GM12878 (cell line): Measurements from ENCODE around the gene TPD52L2. TPM values are rescaled to one million over a fixed set of nuclear protein-coding genes. Genes with fewer than 3 reads are reported as not detected.

ENCODE experiments used
- ATAC-seq: fragments of 200-7000 bp; cut with Tn5 transposase; 3 replicates; pipeline ENCODE4 v1.9.1; 2020; ENCODE audit warnings: mild to moderate bottlenecking, moderate library complexity
- BruUV-seq: library from RNA; stranded (reverse); fragments of 400-500 nt; replicated peaks from 2 replicates; lab custom pipeline; 2021; lab: Mats Ljungman, UMichigan
- CTCF ChIA-PET: fragments of 300-600 bp; sonication (Branson Sonifier 250); formaldehyde crosslinking; extraction: SDS; loops from one replicate; lab custom pipeline; 2021; ENCODE audit warnings: inconsistent platforms; lab: Yijun Ruan, JAX
- POLR2A ChIA-PET: fragments of 350-600 bp; formaldehyde crosslinking; extraction: SDS; loops from one replicate; lab custom pipeline; 2021; ENCODE audit warnings: inconsistent platforms; lab: Charles Lee
- RAD21 ChIA-PET: fragments of 300-600 bp; sonication (Branson Sonifier 250); formaldehyde crosslinking; loops from one replicate; lab custom pipeline; 2023; ENCODE audit warnings: antibody characterized with exemption; ENCODE audit not compliant: unreplicated experiment; lab: Charles Lee
- SMC1A ChIA-PET: fragments of 300-600 bp; sonication (Branson Sonifier 250); formaldehyde crosslinking; loops from one replicate; lab custom pipeline; 2023; ENCODE audit not compliant: unreplicated experiment, uncharacterized antibody; lab: Charles Lee
- DNase-seq: peaks from one replicate; pipeline ENCODE4 v3.0.0-alpha.2; 2011; ENCODE audit warnings: low read depth, low spot score
- FAIRE-seq: peaks from 3 replicates; lab custom pipeline; 2011; peaks lifted over from hg19 to GRCh38; lab: Jason Lieb, UNC
- H2AFZ ChIP-seq: 2 replicates; pipeline ENCODE4 v1.6.0; 2011; ENCODE audit warnings: low read depth, low read length, control low read depth; ENCODE audit not compliant: control insufficient read depth
- H3K27ac ChIP-seq: 2 replicates; pipeline ENCODE4 v1.5.1; 2011; ENCODE audit warnings: control low read depth; ENCODE audit not compliant: control insufficient read depth, insufficient read depth
- H3K27me3 ChIP-seq, 2 experiments: replicated peaks in 1 of 2; 2 replicates each; pipeline versions ENCODE4 v1.6.0 to v1.6.1; 2011; ENCODE audit warnings: low read length in 1 of 2; ENCODE audit not compliant: control insufficient read depth in 2 of 2, insufficient read depth in 2 of 2
- H3K36me3 ChIP-seq, 2 experiments: 2 replicates each; pipeline ENCODE4 v1.5.1; 2011; ENCODE audit warnings: low read length in 1 of 2; ENCODE audit not compliant: control insufficient read depth in 2 of 2, insufficient read depth in 2 of 2
- H3K4me1 ChIP-seq: 2 replicates; pipeline ENCODE4 v1.6.1; 2011; ENCODE audit warnings: mild to moderate bottlenecking, low read length, moderate library complexity, mixed read lengths; ENCODE audit not compliant: control insufficient read depth, insufficient read depth
- H3K4me2 ChIP-seq: 2 replicates; pipeline ENCODE4 v1.6.0; 2011; ENCODE audit warnings: control low read depth; ENCODE audit not compliant: control insufficient read depth, insufficient read depth
- H3K4me3 ChIP-seq: fragments of 200-600 bp; sonication (generic); 2 replicates; pipeline ENCODE4 v1.5.1; 2016
- H3K79me2 ChIP-seq: 2 replicates; pipeline ENCODE4 v1.6.0; 2011; ENCODE audit warnings: low read length; ENCODE audit not compliant: control insufficient read depth, insufficient read depth
- H3K9ac ChIP-seq: 2 replicates; pipeline ENCODE4 v1.8.0; 2011; ENCODE audit warnings: low read length, control low read depth, mixed read lengths; ENCODE audit not compliant: control insufficient read depth, insufficient read depth
- H3K9me3 ChIP-seq: replicated peaks from 3 replicates; pipeline ENCODE4 v1.5.1; 2011; ENCODE audit warnings: mild to moderate bottlenecking, low read length; ENCODE audit not compliant: control insufficient read depth, insufficient read depth
- H4K20me1 ChIP-seq: 2 replicates; pipeline ENCODE4 v1.6.0; 2011; ENCODE audit not compliant: control insufficient read depth, insufficient read depth
- E2F4 ChIP-seq: IDR thresholded peaks from 2 replicates; pipeline ENCODE4 v1.6.1; 2012; ENCODE audit warnings: low read depth, low read length, improper control_type of control experiment
- ESRRA ChIP-seq: IDR thresholded peaks from 2 replicates; pipeline ENCODE4 v1.6.1; 2012; ENCODE audit warnings: mild to moderate bottlenecking, low read length, improper control_type of control experiment
- GABPA ChIP-seq: IDR thresholded peaks from 2 replicates; pipeline ENCODE4 v1.6.1; 2014; ENCODE audit warnings: antibody characterized with exemption, low read depth, mild to moderate bottlenecking, inconsistent platforms
- HDAC2 ChIP-seq: fragments of 200-600 bp; sonication (generic); IDR thresholded peaks from 2 replicates; pipeline ENCODE4 v1.6.1; 2017
- IKZF1 ChIP-seq: fragments of 450-650 bp; conservative IDR thresholded peaks from 2 replicates; pipeline ENCODE4 v1.6.1; 2017; ENCODE audit warnings: antibody characterized with exemption, mild to moderate bottlenecking
- JUNB ChIP-seq: IDR thresholded peaks from 2 replicates; pipeline ENCODE4 v1.6.1; 2016; ENCODE audit warnings: antibody characterized with exemption, mild to moderate bottlenecking
- MAX ChIP-seq: IDR thresholded peaks from 2 replicates; pipeline ENCODE4 v1.6.1; 2012; ENCODE audit warnings: low read depth, low read length, improper control_type of control experiment
- NBN ChIP-seq: fragments of 450-650 bp; IDR thresholded peaks from 2 replicates; pipeline ENCODE4 v1.6.1; 2016
- PAX8 ChIP-seq: fragments of 450-650 bp; IDR thresholded peaks from 2 replicates; pipeline ENCODE4 v1.6.1; 2017; ENCODE audit warnings: mild to moderate bottlenecking, moderate library complexity
- POLR2A ChIP-seq: IDR thresholded peaks from 2 replicates; pipeline ENCODE4 v1.6.1; 2011; ENCODE audit warnings: low read depth, mild to moderate bottlenecking, low read length
- RELB ChIP-seq: fragments of 450-650 bp; IDR thresholded peaks from 2 replicates; pipeline ENCODE4 v1.6.1; 2017; ENCODE audit warnings: low read depth, mild to moderate bottlenecking, moderate library complexity
- TCF12 ChIP-seq: IDR thresholded peaks from 2 replicates; pipeline ENCODE4 v1.6.1; 2011; ENCODE audit warnings: low read depth, mild to moderate bottlenecking, low read length
- ZNF217 ChIP-seq: fragments of 450-650 bp; IDR thresholded peaks from 2 replicates; pipeline ENCODE4 v1.6.1; 2017; ENCODE audit warnings: antibody characterized with exemption, mild to moderate bottlenecking
- ZNF592 ChIP-seq: fragments of 450-650 bp; IDR thresholded peaks from 2 replicates; pipeline ENCODE4 v1.6.1; 2017; ENCODE audit warnings: mild to moderate bottlenecking, moderate library complexity
- ZSCAN29 ChIP-seq: fragments of 450-650 bp; IDR thresholded peaks from 2 replicates; pipeline ENCODE4 v1.6.1; 2017; ENCODE audit warnings: mild to moderate bottlenecking, moderate library complexity
- WGBS: methylation state at CpG from one replicate; pipeline ENCODE4 v1.1.6; 2016; ENCODE audit warnings: low lambda C conversion rate; ENCODE audit not compliant: insufficient replicate concordance, insufficient coverage; ENCODE audit errors: missing lambda C conversion rate; 5-methylcytosine and 5-hydroxymethylcytosine counted together
- in situ Hi-C: fragments of 300-500 bp; cut with MboI; formaldehyde crosslinking; loops from 9 replicates; pipeline ENCODE4 v1.14.3; 2018; ENCODE audit warnings: mixed read lengths
- intact Hi-C: fragments of 100-400 bp; cut with micrococcal nuclease; formaldehyde crosslinking; loops from one replicate; pipeline ENCODE4 v1.14.2; 2022; ENCODE audit not compliant: unreplicated experiment
- polyA plus RNA-seq, 11 experiments: library from polyadenylated mRNA; depleted of rRNA in 4 of 11; unstranded in 6 of 11; stranded (reverse) in 5 of 11; fragments of >200 nt; fragmentation: Nextera tagmentation in 4 of 11; fragmentation: Illumina TruSeq in 1 of 11; extraction: Ambion mirVana in 4 of 11; extraction: Trizol in 1 of 11; gene quantifications; 1 replicate in 1 of 11; 2 replicates in 10 of 11; pipeline versions ENCODE4 v1.2.1 to v1.2.3, GENCODE V29; 2011 to 2016; ENCODE audit warnings: inconsistent platforms in 2 of 11, missing spikeins in 2 of 11, low read depth in 1 of 11
- total RNA-seq, 4 experiments: library from RNA; depleted of rRNA in 3 of 4; stranded (reverse); fragments of >200 nt in 3 of 4; fragmentation: Illumina TruSeq in 1 of 4; extraction: Trizol in 1 of 4; gene quantifications; 2 replicates each; pipeline versions ENCODE4 v1.2.1 to v1.2.3, GENCODE V29; 2013 to 2021

Gene TPD52L2
- total and polyA plus RNA-seq, 10 of the 15 experiments (the other 5 are each of a cell fraction or from before 2014, with no cell fraction given): 1.6 to 71.0 (median 46.3) TPM

- no peak for TF ChIP-seq E2F4
Observed at GRCh38 chr20:63882257-63883200, 17.5 kb downstream of the TPD52L2 start (continued).

- H3K4me1 ChIP-seq: 0 out of 2 replicates have a peak, but pooled peaks cover 3% of the 10 kb centered on the region
- 85% methylated on average over 6 of the region's 6 CpGs for WGBS
- H3K27ac ChIP-seq: no peak overlapping the region
- no peak for TF ChIP-seq PAX8
- TF ChIP-seq POLR2A: no peak
- TF ChIP-seq RELB: no peak
- no peak for TF ChIP-seq HDAC2
- TF ChIP-seq ZNF217: no peak
- TF ChIP-seq IKZF1: no peak
- no peak for TF ChIP-seq JUNB
- TF ChIP-seq TCF12: no peak
- TF ChIP-seq MAX: no peak
- no peak for TF ChIP-seq ZNF592
- no peak for TF ChIP-seq ZSCAN29
- no peak for TF ChIP-seq GABPA
- no peak for TF ChIP-seq NBN
- no peak for TF ChIP-seq ESRRA
- no peaks in the 10 kb centered on the region; the same call in 1 of the 2 replicates for H3K79me2 ChIP-seq
- no peak overlapping the region for H3K4me2 ChIP-seq
- DNase-seq (no peak), FAIRE-seq (no peak), ATAC-seq (no peak)
- ChIA-PET CTCF (no interaction called here), POLR2A (no interaction called here), RAD21 (no interaction called here), SMC1A (no interaction called here)
- H3K9me3 ChIP-seq: no peaks in the 10 kb centered on the region
- H4K20me1 ChIP-seq: no peaks in the 10 kb centered on the region
- H3K27me3 ChIP-seq: no peaks in the 10 kb centered on the region
- intact Hi-C loops: no loop called here
- BruUV-seq: no TSS peak
- H3K9ac ChIP-seq: no peak overlapping the region
- H3K36me3 ChIP-seq: peaks cover 8 to 32% of the 10 kb centered on the region in 2 experiments; a peak in 3 of 4 replicates
- in situ Hi-C loops: no loop called here
- no peak overlapping the region for H3K4me3 ChIP-seq
- H2AFZ ChIP-seq: no peak overlapping the region
Observed at GRCh38 chr20:63883201-63883593, 18.1 kb downstream of the TPD52L2 start.
